Body of pancreas (tissue), 4 donors: ENCODE results near the gene SKIL.

ENCODE experiments used
- POLR2A ChIP-seq, 3 donors: fragments of 450-650 bp; IDR thresholded peaks; one replicate each; pipeline ENCODE4 v1.6.1; 2016; ENCODE audit warnings: antibody characterized with exemption in 3 of 3, mild to moderate bottlenecking in 2 of 3
- TF ChIP-seq, protein P1 (sequence below), 7 experiments: fragments of 450-650 bp in 4 of 7; fragments of 200-600 bp in 3 of 7; sonication (generic) in 3 of 7; IDR thresholded peaks; one replicate each; pipeline ENCODE4 v1.5.1; 2016 to 2019; ENCODE audit warnings: antibody characterized with exemption in 7 of 7

DNA sequence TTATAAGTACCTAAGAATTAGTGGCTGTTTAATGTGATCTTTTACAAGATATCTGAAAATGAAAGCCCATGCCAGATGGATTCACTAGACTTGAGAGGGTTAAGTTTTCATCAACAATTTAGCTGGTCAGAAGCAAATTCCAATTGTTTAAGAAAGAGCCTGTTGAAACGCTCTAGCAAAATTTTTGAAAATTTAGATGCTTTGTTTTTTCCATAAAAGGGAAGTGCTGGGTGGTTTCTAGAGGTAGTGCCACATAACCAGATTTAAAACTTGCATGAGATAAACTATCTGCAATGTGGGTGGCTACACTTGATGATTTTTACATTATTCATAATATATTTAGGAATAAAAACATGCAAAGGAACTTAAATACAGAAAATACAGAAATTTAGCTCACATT is 48.5 kb upstream of the SKIL start:
- TF ChIP-seq, protein P1, sequence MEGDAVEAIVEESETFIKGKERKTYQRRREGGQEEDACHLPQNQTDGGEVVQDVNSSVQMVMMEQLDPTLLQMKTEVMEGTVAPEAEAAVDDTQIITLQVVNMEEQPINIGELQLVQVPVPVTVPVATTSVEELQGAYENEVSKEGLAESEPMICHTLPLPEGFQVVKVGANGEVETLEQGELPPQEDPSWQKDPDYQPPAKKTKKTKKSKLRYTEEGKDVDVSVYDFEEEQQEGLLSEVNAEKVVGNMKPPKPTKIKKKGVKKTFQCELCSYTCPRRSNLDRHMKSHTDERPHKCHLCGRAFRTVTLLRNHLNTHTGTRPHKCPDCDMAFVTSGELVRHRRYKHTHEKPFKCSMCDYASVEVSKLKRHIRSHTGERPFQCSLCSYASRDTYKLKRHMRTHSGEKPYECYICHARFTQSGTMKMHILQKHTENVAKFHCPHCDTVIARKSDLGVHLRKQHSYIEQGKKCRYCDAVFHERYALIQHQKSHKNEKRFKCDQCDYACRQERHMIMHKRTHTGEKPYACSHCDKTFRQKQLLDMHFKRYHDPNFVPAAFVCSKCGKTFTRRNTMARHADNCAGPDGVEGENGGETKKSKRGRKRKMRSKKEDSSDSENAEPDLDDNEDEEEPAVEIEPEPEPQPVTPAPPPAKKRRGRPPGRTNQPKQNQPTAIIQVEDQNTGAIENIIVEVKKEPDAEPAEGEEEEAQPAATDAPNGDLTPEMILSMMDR (IDR thresholded peaks at IDR 0.05) = no peak
- TF ChIP-seq POLR2A (IDR thresholded peaks at IDR 0.05) = no peak
